Stomach (tissue), 9 donors: ENCODE measurements around the gene ANG. TPM values are rescaled to one million over a fixed set of nuclear protein-coding genes. Genes with fewer than 3 reads are reported as not detected.

ENCODE experiments used
- DNase-seq, 2 donors: peaks; one replicate each; pipeline versions ENCODE4 v3.0.0 to v3.0.0-alpha.2; 2013 to 2019
- H3K27ac ChIP-seq, 5 donors: fragments of 200-600 bp in 4 of 5; sonication (generic) in 4 of 5; one replicate each; pipeline ENCODE4 v1.5.1; 2013 to 2019; ENCODE audit warnings: mild to moderate bottlenecking in 1 of 5, moderate library complexity in 1 of 5
- H3K27me3 ChIP-seq, 3 donors: fragments of 200-600 bp; sonication (generic); one replicate each; pipeline ENCODE4 v1.5.1; 2017 to 2019; ENCODE audit warnings: mixed run types in 1 of 3
- H3K36me3 ChIP-seq, 4 donors: fragments of 200-600 bp; sonication (generic); 1 replicate in 3 of 4; 2 replicates in 1 of 4; pipeline ENCODE4 v1.5.1; 2016 to 2019
- H3K4me1 ChIP-seq, 4 donors: fragments of 200-600 bp; sonication (generic); one replicate each; pipeline ENCODE4 v1.5.1; 2016 to 2019
- H3K4me3 ChIP-seq, 4 donors: fragments of 200-600 bp; sonication (generic) in 3 of 4; one replicate each; pipeline ENCODE4 v1.5.1; 2016 to 2019; ENCODE audit warnings: mild to moderate bottlenecking in 1 of 4
- H3K9me3 ChIP-seq, 4 donors: fragments of 200-600 bp; sonication (generic); one replicate each; pipeline ENCODE4 v1.5.1; 2016 to 2019
- EP300 ChIP-seq: sonication (generic); formaldehyde crosslinking; IDR thresholded peaks from one replicate; pipeline ENCODE4 v1.6.1; 2017; ENCODE audit warnings: antibody characterized with exemption
- POLR2A ChIP-seq, 4 donors: fragments of 450-650 bp; IDR thresholded peaks; one replicate each; pipeline ENCODE4 v1.6.1; 2016; ENCODE audit warnings: antibody characterized with exemption in 4 of 4, control low read depth in 2 of 4, mild to moderate bottlenecking in 1 of 4, moderate library complexity in 1 of 4
- POLR2AphosphoS5 ChIP-seq, 3 donors: sonication (generic); formaldehyde crosslinking; IDR thresholded peaks; one replicate each; pipeline ENCODE4 v1.6.1; 2016; ENCODE audit warnings: antibody characterized with exemption in 3 of 3
- WGBS, 5 donors: extraction: QIAGEN DNeasy Blood & Tissue Kit in 3 of 5; methylation state at CpG; one replicate each; pipeline versions ENCODE4 v1.1.5 to v1.1.7; 2013 to 2018; 5-methylcytosine and 5-hydroxymethylcytosine counted together
- intact Hi-C: fragments of 100-400 bp; cut with DNase I; formaldehyde crosslinking; loops from one replicate; pipeline ENCODE4 v1.15.1; 2023; ENCODE audit warnings: low total_unique reads
- polyA plus RNA-seq, 3 donors: library from polyadenylated mRNA; stranded (reverse); fragments of 200-250 nt; gene quantifications; one replicate each; pipeline ENCODE4 v1.2.3, GENCODE V29; 2013
- total RNA-seq, 5 donors: library from RNA; depleted of rRNA; stranded (reverse); fragments of >200 nt; gene quantifications; one replicate each; pipeline versions ENCODE4 v1.1.0 to v1.2.3, GENCODE V29; 2014 to 2016
- TF ChIP-seq, protein P1 (sequence below), 7 experiments: fragments of 450-650 bp in 4 of 7; fragments of 200-600 bp in 3 of 7; sonication (generic) in 3 of 7; IDR thresholded peaks; one replicate each; pipeline ENCODE4 v1.5.1; 2016 to 2019; ENCODE audit warnings: antibody characterized with exemption in 7 of 7, control low read depth in 2 of 7, mild to moderate bottlenecking in 1 of 7
- donor health status: healthy with polysubstance abuse.
- donor health status: Bipolar disorder and iron deficiency.
- donor health status: healthy.

ANG gene
- total and polyA plus RNA-seq, 8 donors = 0.58 to 46.1 (median 31.3) TPM

GRCh38 chr14:20656274-20656673, 32.3 kb upstream of the ANG start:
- Histone ChIP-seq H3K4me3 (no peak overlapping the region), H3K27ac (no peak overlapping the region), H3K36me3 (no peaks in the 10 kb centered on the region), H3K4me1 (peaks cover 0 to 13% (median 6%) of the 10 kb centered on the region in 4 donors), H3K9me3 (no peaks in the 10 kb centered on the region), H3K27me3 (peaks cover 9 to 98% (median 57%) of the 10 kb centered on the region in 3 donors)
- TF ChIP-seq, protein P1, sequence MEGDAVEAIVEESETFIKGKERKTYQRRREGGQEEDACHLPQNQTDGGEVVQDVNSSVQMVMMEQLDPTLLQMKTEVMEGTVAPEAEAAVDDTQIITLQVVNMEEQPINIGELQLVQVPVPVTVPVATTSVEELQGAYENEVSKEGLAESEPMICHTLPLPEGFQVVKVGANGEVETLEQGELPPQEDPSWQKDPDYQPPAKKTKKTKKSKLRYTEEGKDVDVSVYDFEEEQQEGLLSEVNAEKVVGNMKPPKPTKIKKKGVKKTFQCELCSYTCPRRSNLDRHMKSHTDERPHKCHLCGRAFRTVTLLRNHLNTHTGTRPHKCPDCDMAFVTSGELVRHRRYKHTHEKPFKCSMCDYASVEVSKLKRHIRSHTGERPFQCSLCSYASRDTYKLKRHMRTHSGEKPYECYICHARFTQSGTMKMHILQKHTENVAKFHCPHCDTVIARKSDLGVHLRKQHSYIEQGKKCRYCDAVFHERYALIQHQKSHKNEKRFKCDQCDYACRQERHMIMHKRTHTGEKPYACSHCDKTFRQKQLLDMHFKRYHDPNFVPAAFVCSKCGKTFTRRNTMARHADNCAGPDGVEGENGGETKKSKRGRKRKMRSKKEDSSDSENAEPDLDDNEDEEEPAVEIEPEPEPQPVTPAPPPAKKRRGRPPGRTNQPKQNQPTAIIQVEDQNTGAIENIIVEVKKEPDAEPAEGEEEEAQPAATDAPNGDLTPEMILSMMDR (IDR thresholded peaks at IDR 0.05) = no peak
- TF ChIP-seq EP300 (no peak), POLR2AphosphoS5 (IDR thresholded peaks at IDR 0.05) (no peak), POLR2A (IDR thresholded peaks at IDR 0.05) (no peak)
- intact Hi-C loops = no loop called here
- WGBS, 5 donors = 75 to 87% (median 84%) methylated on average over 4 of the region's 4 CpGs
- no peak for DNase-seq

GRCh38 chr14:20657216-20658211, 31.1 kb upstream of the ANG start:
- TF ChIP-seq, protein P1 (IDR thresholded peaks at IDR 0.05) = peak in 1 of 7 experiments; percentile 7
- TF ChIP-seq EP300 = no peak
- H3K27ac ChIP-seq = no peak overlapping the region
- no peaks in the 10 kb centered on the region for H3K36me3 ChIP-seq
- 26 to 30% (median 28%) methylated on average over 26 to 28 of the region's 28 CpGs for WGBS, 5 donors
- H3K27me3 ChIP-seq = peaks cover 9 to 98% (median 46%) of the 10 kb centered on the region in 3 donors
- DNase-seq = peak in 1 of 2 donors; percentile 30
- H3K4me1 ChIP-seq = peaks cover 0 to 13% (median 7%) of the 10 kb centered on the region in 4 donors
- H3K4me3 ChIP-seq = no peak overlapping the region
- H3K9me3 ChIP-seq = no peaks in the 10 kb centered on the region
- intact Hi-C loops = no loop called here

DNA sequence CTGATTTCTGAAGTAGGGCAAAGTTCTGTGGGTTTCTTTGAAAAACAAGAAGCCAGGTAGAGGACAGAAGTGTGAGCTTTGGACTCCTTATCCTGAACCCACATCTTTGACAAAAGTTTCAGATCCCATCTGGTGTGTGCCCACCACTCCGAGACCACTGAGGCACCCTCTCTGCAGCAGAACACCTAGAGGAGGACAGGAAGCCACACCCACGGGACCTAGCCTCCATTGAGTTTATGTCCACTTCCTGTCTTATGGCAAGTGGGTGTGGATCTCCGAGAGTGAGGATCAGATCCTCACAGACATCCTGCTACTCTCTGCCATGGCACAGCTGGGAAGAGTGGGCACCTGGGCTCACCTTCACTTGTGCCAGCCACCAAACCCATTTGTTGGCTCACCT, 30.3 kb upstream of the ANG start:
- Histone ChIP-seq H3K27me3 (peaks cover 9 to 98% (median 38%) of the 10 kb centered on the region in 3 donors), H3K9me3 (no peaks in the 10 kb centered on the region), H3K36me3 (no peaks in the 10 kb centered on the region), H3K27ac (no peak overlapping the region), H3K4me1 (peaks cover 0 to 15% (median 11%) of the 10 kb centered on the region in 4 donors), H3K4me3 (no peak overlapping the region)
- 52 to 72% (median 63%) methylated on average over 3 of the region's 3 CpGs for WGBS, 5 donors
- TF ChIP-seq POLR2AphosphoS5 (IDR thresholded peaks at IDR 0.05) (no peak), POLR2A (IDR thresholded peaks at IDR 0.05) (no peak), EP300 (no peak)
- TF ChIP-seq, protein P1 (IDR thresholded peaks at IDR 0.05) = no peak
- intact Hi-C loops = no loop called here
- no peak for DNase-seq

- H3K27me3 ChIP-seq = peaks cover 5 to 98% (median 28%) of the 10 kb centered on the region in 3 donors
- H3K36me3 ChIP-seq = no peaks in the 10 kb centered on the region
- TF ChIP-seq POLR2AphosphoS5 (IDR thresholded peaks at IDR 0.05) (no peak), EP300 (no peak), POLR2A (IDR thresholded peaks at IDR 0.05) (no peak)
- TF ChIP-seq, protein P1 (IDR thresholded peaks at IDR 0.05) = no peak
- H3K9me3 ChIP-seq = no peaks in the 10 kb centered on the region
- no peak overlapping the region for H3K4me3 ChIP-seq
- 71 to 85% (median 80%) methylated on average over 6 of the region's 6 CpGs for WGBS, 5 donors
- no peak overlapping the region for H3K27ac ChIP-seq
- no peak for DNase-seq
- peaks cover 0 to 19% (median 16%) of the 10 kb centered on the region in 4 donors for H3K4me1 ChIP-seq
- intact Hi-C loops = no loop called here
These were observed 29.2 kb upstream of the ANG start for GRCh38 chr14:20659336-20659735.
